Right atrium auricular region (tissue), 2 donors: Measurements from ENCODE around the gene TMPRSS13. TPM values are rescaled to one million over a fixed set of nuclear protein-coding genes. Genes with fewer than 3 reads are reported as not detected.

ENCODE experiments used
- DNase-seq: peaks from one replicate; pipeline ENCODE4 v3.0.0-alpha.2; 2019; ENCODE audit warnings: low spot score
- H3K27ac ChIP-seq, 2 donors: fragments of 200-600 bp; sonication (generic); 1 replicate in 1 of 2; 2 replicates in 1 of 2; pipeline ENCODE4 v1.5.1; 2016 to 2019
- H3K27me3 ChIP-seq, 2 donors: fragments of 200-600 bp; sonication (generic); one replicate each; pipeline versions ENCODE4 v1.5.1 to v1.6.0; 2017 to 2019
- H3K36me3 ChIP-seq: fragments of 200-600 bp; sonication (generic); one replicate; pipeline ENCODE4 v1.5.1; 2016
- H3K4me1 ChIP-seq, 2 donors: fragments of 200-600 bp; sonication (generic); one replicate each; pipeline versions ENCODE4 v1.5.1 to v1.6.0; 2017 to 2019
- H3K4me3 ChIP-seq, 2 donors: fragments of 200-600 bp; sonication (generic); 1 replicate in 1 of 2; 2 replicates in 1 of 2; pipeline ENCODE4 v1.5.1; 2017 to 2019; ENCODE audit warnings: mild to moderate bottlenecking in 1 of 2, moderate library complexity in 1 of 2
- H3K9me3 ChIP-seq, 2 donors: fragments of 200-600 bp; sonication (generic); one replicate each; pipeline ENCODE4 v1.5.1; 2019
- total RNA-seq, 2 donors: library from RNA; depleted of rRNA; stranded (reverse); fragments of >200 nt; gene quantifications; one replicate each; pipeline ENCODE4 v1.1.0, GENCODE V29; 2016
- TF ChIP-seq, protein P1 (sequence below), 2 donors: fragments of 200-600 bp; sonication (generic); IDR thresholded peaks; one replicate each; pipeline ENCODE4 v1.5.1; 2019; ENCODE audit warnings: antibody characterized with exemption in 2 of 2

Gene TMPRSS13
- total RNA-seq, 2 donors from 2014 or later, result not detected

DNA sequence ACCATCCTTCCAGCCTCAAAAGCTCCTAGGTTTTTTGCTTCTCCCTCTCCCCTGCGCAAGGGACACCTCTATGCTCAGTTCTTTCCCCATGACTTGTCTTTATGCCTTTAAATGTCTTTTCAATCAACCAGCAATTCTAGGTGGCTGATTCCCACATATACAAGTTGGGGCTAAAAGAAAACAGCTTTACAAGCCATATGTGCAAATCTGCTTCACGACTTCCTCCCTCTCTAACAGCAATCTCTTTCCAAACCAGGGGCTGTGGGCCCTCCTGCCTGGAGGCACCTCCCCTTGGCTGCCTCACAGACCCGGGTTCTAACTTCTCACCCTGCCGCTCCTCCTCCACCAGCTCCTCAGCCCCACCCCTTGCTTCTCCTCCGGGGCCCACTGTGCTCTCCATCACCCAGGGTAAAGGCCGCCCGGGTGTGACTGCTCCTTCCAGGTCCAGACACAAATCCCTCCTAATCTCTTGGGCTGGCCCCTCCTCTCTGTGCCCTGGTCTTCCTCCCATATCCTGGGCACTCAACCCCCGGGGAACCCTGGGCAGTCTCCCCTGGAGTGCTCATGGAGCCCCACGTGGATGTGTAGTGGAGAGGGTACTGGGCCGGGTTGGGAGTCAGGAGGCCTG, 14.1 kb downstream of the TMPRSS13 start:
- Histone ChIP-seq H3K27ac (no peak overlapping the region), H3K4me3 (no peak overlapping the region), H3K27me3 (no peaks in the 10 kb centered on the region), H3K36me3 (no peaks in the 10 kb centered on the region), H3K9me3 (no peaks in the 10 kb centered on the region), H3K4me1 (no peaks in the 10 kb centered on the region)
- TF ChIP-seq, protein P1, sequence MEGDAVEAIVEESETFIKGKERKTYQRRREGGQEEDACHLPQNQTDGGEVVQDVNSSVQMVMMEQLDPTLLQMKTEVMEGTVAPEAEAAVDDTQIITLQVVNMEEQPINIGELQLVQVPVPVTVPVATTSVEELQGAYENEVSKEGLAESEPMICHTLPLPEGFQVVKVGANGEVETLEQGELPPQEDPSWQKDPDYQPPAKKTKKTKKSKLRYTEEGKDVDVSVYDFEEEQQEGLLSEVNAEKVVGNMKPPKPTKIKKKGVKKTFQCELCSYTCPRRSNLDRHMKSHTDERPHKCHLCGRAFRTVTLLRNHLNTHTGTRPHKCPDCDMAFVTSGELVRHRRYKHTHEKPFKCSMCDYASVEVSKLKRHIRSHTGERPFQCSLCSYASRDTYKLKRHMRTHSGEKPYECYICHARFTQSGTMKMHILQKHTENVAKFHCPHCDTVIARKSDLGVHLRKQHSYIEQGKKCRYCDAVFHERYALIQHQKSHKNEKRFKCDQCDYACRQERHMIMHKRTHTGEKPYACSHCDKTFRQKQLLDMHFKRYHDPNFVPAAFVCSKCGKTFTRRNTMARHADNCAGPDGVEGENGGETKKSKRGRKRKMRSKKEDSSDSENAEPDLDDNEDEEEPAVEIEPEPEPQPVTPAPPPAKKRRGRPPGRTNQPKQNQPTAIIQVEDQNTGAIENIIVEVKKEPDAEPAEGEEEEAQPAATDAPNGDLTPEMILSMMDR (IDR thresholded peaks at IDR 0.05), result no peak
- DNase-seq, result no peak

DNA sequence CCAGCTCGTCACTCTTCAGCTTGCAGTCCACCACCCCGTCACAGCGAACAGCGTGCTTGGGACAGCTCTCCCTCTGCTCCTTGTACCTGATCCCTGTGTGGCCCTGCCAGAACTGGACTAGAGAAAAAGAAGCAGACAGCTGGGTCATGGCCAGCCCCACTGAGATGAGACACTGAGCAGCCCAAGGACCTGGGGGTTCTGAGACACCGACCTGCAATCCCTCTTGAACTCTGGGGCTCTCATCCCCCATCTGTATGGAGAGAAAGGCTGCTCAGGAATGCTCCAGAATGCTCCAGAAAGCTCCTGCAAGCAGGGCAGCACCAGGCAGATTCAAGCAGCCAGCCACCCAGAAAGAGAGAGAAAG, 14.8 kb downstream of the TMPRSS13 start:
- no peak for DNase-seq
- no peak overlapping the region for H3K4me3 ChIP-seq
- TF ChIP-seq, protein P1 (IDR thresholded peaks at IDR 0.05), result no peak

DNA sequence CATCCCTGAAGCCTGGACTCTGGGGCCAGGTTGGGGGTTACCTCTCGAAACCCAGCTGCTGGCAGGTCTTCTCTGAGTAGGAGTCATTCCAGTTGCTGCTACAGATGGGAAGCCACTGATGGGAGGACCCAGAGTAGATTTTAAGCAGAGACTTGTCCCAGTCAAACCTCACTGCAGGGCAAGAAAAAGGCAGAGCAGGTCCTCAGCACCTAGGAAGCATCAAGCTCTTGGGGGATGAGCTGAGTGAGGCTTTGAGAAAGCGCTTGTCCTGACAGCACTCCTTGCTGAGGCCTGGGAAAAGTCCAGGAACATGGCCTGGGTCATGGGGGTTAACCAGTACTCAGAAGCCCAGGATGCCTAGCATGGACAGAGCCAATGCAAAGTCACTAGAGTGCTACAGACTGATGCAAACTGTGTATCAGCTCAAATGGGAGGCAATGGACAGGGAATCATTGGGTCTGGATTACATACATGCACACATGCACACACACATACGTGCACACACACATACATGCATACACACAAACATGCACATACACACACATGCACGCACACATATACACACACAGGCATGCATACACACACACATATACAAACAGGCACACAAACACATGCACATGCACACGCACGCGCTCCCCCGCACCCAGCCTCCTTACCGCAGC, 15.3 kb downstream of the TMPRSS13 start:
- TF ChIP-seq, protein P1 (IDR thresholded peaks at IDR 0.05), result no peak
- no peak for DNase-seq
- H3K27me3 ChIP-seq, result no peaks in the 10 kb centered on the region
- H3K27ac ChIP-seq, result no peak overlapping the region
- H3K36me3 ChIP-seq, result no peaks in the 10 kb centered on the region
- no peak overlapping the region for H3K4me3 ChIP-seq
- H3K4me1 ChIP-seq, result no peaks in the 10 kb centered on the region
- H3K9me3 ChIP-seq, result no peaks in the 10 kb centered on the region

More for the DNA sequence above, 14.8 kb downstream of the TMPRSS13 start:
- Histone ChIP-seq H3K9me3 (no peaks in the 10 kb centered on the region), H3K4me1 (no peaks in the 10 kb centered on the region), H3K27ac (no peak overlapping the region), H3K27me3 (no peaks in the 10 kb centered on the region), H3K36me3 (no peaks in the 10 kb centered on the region)

DNA sequence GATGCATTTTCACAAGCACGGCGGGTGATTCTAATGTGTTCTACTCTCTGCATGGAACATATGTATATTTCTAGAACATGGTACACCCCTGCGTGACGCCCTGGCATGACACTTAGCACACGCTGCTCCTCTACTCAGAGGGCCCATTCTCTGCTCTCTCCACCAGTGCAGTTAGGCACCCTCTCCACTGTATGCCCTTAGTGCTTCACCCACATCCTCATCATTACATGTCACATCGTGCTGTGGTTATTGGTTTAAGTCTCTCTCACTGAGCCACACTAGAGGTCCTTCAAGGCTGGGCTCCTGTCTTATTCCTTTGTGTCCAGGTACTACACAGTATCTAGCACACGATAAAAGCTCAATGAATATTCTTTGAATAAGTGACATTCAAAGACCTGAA, 16.7 kb downstream of the TMPRSS13 start:
- Histone ChIP-seq H3K4me3 (no peak overlapping the region), H3K4me1 (peaks cover 0 to 2% of the 10 kb centered on the region in 2 donors), H3K27ac (no peak overlapping the region), H3K36me3 (no peaks in the 10 kb centered on the region), H3K27me3 (no peaks in the 10 kb centered on the region), H3K9me3 (no peaks in the 10 kb centered on the region)
- DNase-seq, result no peak
- TF ChIP-seq, protein P1 (IDR thresholded peaks at IDR 0.05), result no peak

DNA sequence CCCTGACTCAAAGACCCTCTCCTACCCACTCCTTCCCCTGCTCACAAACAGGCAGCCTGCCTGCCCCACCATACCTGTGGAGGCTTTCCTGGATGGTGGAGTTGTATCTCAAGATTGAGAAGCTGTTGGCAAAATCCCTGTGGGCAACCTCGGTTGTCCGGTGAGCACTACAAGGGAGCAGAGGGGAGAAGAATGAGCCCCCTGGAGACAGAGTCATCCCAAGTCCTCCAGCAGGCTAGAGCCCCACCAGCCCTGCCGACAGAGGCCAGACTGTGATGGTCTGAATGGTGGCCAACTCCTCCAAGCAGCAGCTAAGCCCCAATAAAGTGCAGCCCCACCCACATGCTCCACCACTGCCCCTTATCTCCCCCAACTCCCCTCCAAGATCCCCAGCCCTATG, 17.5 kb downstream of the TMPRSS13 start:
- Histone ChIP-seq H3K36me3 (no peaks in the 10 kb centered on the region), H3K9me3 (no peaks in the 10 kb centered on the region), H3K4me3 (no peak overlapping the region), H3K27ac (no peak overlapping the region), H3K4me1 (peaks cover 0 to 5% of the 10 kb centered on the region in 2 donors), H3K27me3 (no peaks in the 10 kb centered on the region)
- TF ChIP-seq, protein P1 (IDR thresholded peaks at IDR 0.05), result no peak
- DNase-seq, result no peak
